GM12878 (cell line): ENCODE results near the gene LMAN2L. TPM values are rescaled to one million over a fixed set of nuclear protein-coding genes. Genes with fewer than 3 reads are reported as not detected.

Experiments used
- ATAC-seq: fragments of 200-7000 bp; cut with Tn5 transposase; 3 replicates; pipeline ENCODE4 v1.9.1; 2020; ENCODE audit warnings: mild to moderate bottlenecking, moderate library complexity
- BruUV-seq: library from RNA; stranded (reverse); fragments of 400-500 nt; replicated peaks from 2 replicates; lab custom pipeline; 2021; lab: Mats Ljungman, UMichigan
- CTCF ChIA-PET: fragments of 300-600 bp; sonication (Branson Sonifier 250); formaldehyde crosslinking; extraction: SDS; loops from one replicate; lab custom pipeline; 2021; ENCODE audit warnings: inconsistent platforms; lab: Yijun Ruan, JAX
- POLR2A ChIA-PET: fragments of 350-600 bp; formaldehyde crosslinking; extraction: SDS; loops from one replicate; lab custom pipeline; 2021; ENCODE audit warnings: inconsistent platforms; lab: Charles Lee
- RAD21 ChIA-PET: fragments of 300-600 bp; sonication (Branson Sonifier 250); formaldehyde crosslinking; loops from one replicate; lab custom pipeline; 2023; ENCODE audit warnings: antibody characterized with exemption; ENCODE audit not compliant: unreplicated experiment; lab: Charles Lee
- SMC1A ChIA-PET: fragments of 300-600 bp; sonication (Branson Sonifier 250); formaldehyde crosslinking; loops from one replicate; lab custom pipeline; 2023; ENCODE audit not compliant: unreplicated experiment, uncharacterized antibody; lab: Charles Lee
- DNase-seq: peaks from one replicate; pipeline ENCODE4 v3.0.0-alpha.2; 2011; ENCODE audit warnings: low read depth, low spot score
- FAIRE-seq: peaks from 3 replicates; lab custom pipeline; 2011; peaks lifted over from hg19 to GRCh38; lab: Jason Lieb, UNC
- H2AFZ ChIP-seq: 2 replicates; pipeline ENCODE4 v1.6.0; 2011; ENCODE audit warnings: low read depth, low read length, control low read depth; ENCODE audit not compliant: control insufficient read depth
- H3K27ac ChIP-seq: 2 replicates; pipeline ENCODE4 v1.5.1; 2011; ENCODE audit warnings: control low read depth; ENCODE audit not compliant: control insufficient read depth, insufficient read depth
- H3K27me3 ChIP-seq, 2 experiments: replicated peaks in 1 of 2; 2 replicates each; pipeline versions ENCODE4 v1.6.0 to v1.6.1; 2011; ENCODE audit warnings: low read length in 1 of 2; ENCODE audit not compliant: control insufficient read depth in 2 of 2, insufficient read depth in 2 of 2
- H3K36me3 ChIP-seq, 2 experiments: 2 replicates each; pipeline ENCODE4 v1.5.1; 2011; ENCODE audit warnings: low read length in 1 of 2; ENCODE audit not compliant: control insufficient read depth in 2 of 2, insufficient read depth in 2 of 2
- H3K4me1 ChIP-seq: 2 replicates; pipeline ENCODE4 v1.6.1; 2011; ENCODE audit warnings: mild to moderate bottlenecking, low read length, moderate library complexity, mixed read lengths; ENCODE audit not compliant: control insufficient read depth, insufficient read depth
- H3K4me2 ChIP-seq: 2 replicates; pipeline ENCODE4 v1.6.0; 2011; ENCODE audit warnings: control low read depth; ENCODE audit not compliant: control insufficient read depth, insufficient read depth
- H3K4me3 ChIP-seq: fragments of 200-600 bp; sonication (generic); 2 replicates; pipeline ENCODE4 v1.5.1; 2016
- H3K79me2 ChIP-seq: 2 replicates; pipeline ENCODE4 v1.6.0; 2011; ENCODE audit warnings: low read length; ENCODE audit not compliant: control insufficient read depth, insufficient read depth
- H3K9ac ChIP-seq: 2 replicates; pipeline ENCODE4 v1.8.0; 2011; ENCODE audit warnings: low read length, control low read depth, mixed read lengths; ENCODE audit not compliant: control insufficient read depth, insufficient read depth
- H3K9me3 ChIP-seq: replicated peaks from 3 replicates; pipeline ENCODE4 v1.5.1; 2011; ENCODE audit warnings: mild to moderate bottlenecking, low read length; ENCODE audit not compliant: control insufficient read depth, insufficient read depth
- H4K20me1 ChIP-seq: 2 replicates; pipeline ENCODE4 v1.6.0; 2011; ENCODE audit not compliant: control insufficient read depth, insufficient read depth
- FOXM1 ChIP-seq: IDR thresholded peaks from 2 replicates; pipeline ENCODE4 v1.6.1; 2012; ENCODE audit warnings: low read depth, mild to moderate bottlenecking, inconsistent platforms, low read length, moderate library complexity
- GABPA ChIP-seq: IDR thresholded peaks from 2 replicates; pipeline ENCODE4 v1.6.1; 2014; ENCODE audit warnings: antibody characterized with exemption, low read depth, mild to moderate bottlenecking, inconsistent platforms
- HDAC6 ChIP-seq: fragments of 200-600 bp; sonication (generic); IDR thresholded peaks from one replicate; pipeline ENCODE4 v1.8.0; 2017; ENCODE audit warnings: antibody characterized with exemption; ENCODE audit not compliant: unreplicated experiment
- JUNB ChIP-seq: IDR thresholded peaks from 2 replicates; pipeline ENCODE4 v1.6.1; 2016; ENCODE audit warnings: antibody characterized with exemption, mild to moderate bottlenecking
- NR2F1 ChIP-seq: fragments of 450-650 bp; conservative IDR thresholded peaks from 2 replicates; pipeline ENCODE4 v1.6.1; 2017; ENCODE audit warnings: mild to moderate bottlenecking
- RB1 ChIP-seq: fragments of 450-650 bp; formaldehyde crosslinking; IDR thresholded peaks from 2 replicates; pipeline ENCODE4 v1.6.1; 2017; ENCODE audit warnings: mild to moderate bottlenecking, borderline replicate concordance
- SMAD5 ChIP-seq: IDR thresholded peaks from 2 replicates; pipeline ENCODE4 v1.6.1; 2016; ENCODE audit warnings: antibody characterized with exemption, low read depth
- SMC3 ChIP-seq: IDR thresholded peaks from 2 replicates; pipeline ENCODE4 v1.6.1; 2011; ENCODE audit warnings: low read length, improper control_type of control experiment, borderline replicate concordance
- YBX1 ChIP-seq: fragments of 450-650 bp; IDR thresholded peaks from 2 replicates; pipeline ENCODE4 v1.6.1; 2016; ENCODE audit warnings: antibody characterized with exemption
- ZBTB11 ChIP-seq: fragments of 450-650 bp; formaldehyde crosslinking; IDR thresholded peaks from 2 replicates; pipeline ENCODE4 v1.5.0; 2022; ENCODE audit warnings: mild to moderate bottlenecking, missing genetic modification characterization
- WGBS: methylation state at CpG from one replicate; pipeline ENCODE4 v1.1.6; 2016; ENCODE audit warnings: low lambda C conversion rate; ENCODE audit not compliant: insufficient replicate concordance, insufficient coverage; ENCODE audit errors: missing lambda C conversion rate; 5-methylcytosine and 5-hydroxymethylcytosine counted together
- in situ Hi-C: fragments of 300-500 bp; cut with MboI; formaldehyde crosslinking; loops from 9 replicates; pipeline ENCODE4 v1.14.3; 2018; ENCODE audit warnings: mixed read lengths
- intact Hi-C: fragments of 100-400 bp; cut with micrococcal nuclease; formaldehyde crosslinking; loops from one replicate; pipeline ENCODE4 v1.14.2; 2022; ENCODE audit not compliant: unreplicated experiment
- polyA plus RNA-seq, 11 experiments: library from polyadenylated mRNA; depleted of rRNA in 4 of 11; unstranded in 6 of 11; stranded (reverse) in 5 of 11; fragments of >200 nt; fragmentation: Nextera tagmentation in 4 of 11; fragmentation: Illumina TruSeq in 1 of 11; extraction: Ambion mirVana in 4 of 11; extraction: Trizol in 1 of 11; gene quantifications; 1 replicate in 1 of 11; 2 replicates in 10 of 11; pipeline versions ENCODE4 v1.2.1 to v1.2.3, GENCODE V29; 2011 to 2016; ENCODE audit warnings: inconsistent platforms in 2 of 11, missing spikeins in 2 of 11, low read depth in 1 of 11
- total RNA-seq, 4 experiments: library from RNA; depleted of rRNA in 3 of 4; stranded (reverse); fragments of >200 nt in 3 of 4; fragmentation: Illumina TruSeq in 1 of 4; extraction: Trizol in 1 of 4; gene quantifications; 2 replicates each; pipeline versions ENCODE4 v1.2.1 to v1.2.3, GENCODE V29; 2013 to 2021
- TF ChIP-seq, protein P1 (sequence below): fragments of 450-650 bp; IDR thresholded peaks from 2 replicates; pipeline ENCODE4 v1.6.1; 2014; ENCODE audit warnings: mild to moderate bottlenecking

LMAN2L gene
- total and polyA plus RNA-seq, 10 of the 15 experiments (the other 5 are each of a cell fraction or from before 2014, with no cell fraction given) = 5.7 to 16.3 (median 10.7) TPM

GRCh38 chr2:96683307-96683706 lies 56.6 kb downstream of the LMAN2L start:
- Histone ChIP-seq H3K79me2 (no peaks in the 10 kb centered on the region), H3K27ac (no peak overlapping the region), H3K4me2 (no peak overlapping the region), H4K20me1 (no peaks in the 10 kb centered on the region), H3K4me1 (no peaks in the 10 kb centered on the region), H2AFZ (no peak overlapping the region), H3K9ac (no peak overlapping the region), H3K27me3 (no peaks in the 10 kb centered on the region; a peak in 1 of 4 replicates), H3K4me3 (no peak overlapping the region), H3K9me3 (no peaks in the 10 kb centered on the region), H3K36me3 (no peaks in the 10 kb centered on the region)
- no peak for ATAC-seq
- no peak for DNase-seq
- ChIA-PET CTCF (no interaction called here), RAD21 (no interaction called here), POLR2A (no interaction called here), SMC1A (no interaction called here)
- intact Hi-C loops (no loop called here), in situ Hi-C loops (no loop called here)
- WGBS = 55% methylated on average over 5 of the region's 5 CpGs
- no TSS peak for BruUV-seq
- FAIRE-seq = no peak
- no peak for TF ChIP-seq YBX1
- TF ChIP-seq NR2F1 = no peak
- no peak for TF ChIP-seq SMAD5
- TF ChIP-seq GABPA = no peak
- TF ChIP-seq, protein P1, sequence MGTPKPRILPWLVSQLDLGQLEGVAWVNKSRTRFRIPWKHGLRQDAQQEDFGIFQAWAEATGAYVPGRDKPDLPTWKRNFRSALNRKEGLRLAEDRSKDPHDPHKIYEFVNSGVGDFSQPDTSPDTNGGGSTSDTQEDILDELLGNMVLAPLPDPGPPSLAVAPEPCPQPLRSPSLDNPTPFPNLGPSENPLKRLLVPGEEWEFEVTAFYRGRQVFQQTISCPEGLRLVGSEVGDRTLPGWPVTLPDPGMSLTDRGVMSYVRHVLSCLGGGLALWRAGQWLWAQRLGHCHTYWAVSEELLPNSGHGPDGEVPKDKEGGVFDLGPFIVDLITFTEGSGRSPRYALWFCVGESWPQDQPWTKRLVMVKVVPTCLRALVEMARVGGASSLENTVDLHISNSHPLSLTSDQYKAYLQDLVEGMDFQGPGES = no peak
- TF ChIP-seq SMC3 = no peak

DNA sequence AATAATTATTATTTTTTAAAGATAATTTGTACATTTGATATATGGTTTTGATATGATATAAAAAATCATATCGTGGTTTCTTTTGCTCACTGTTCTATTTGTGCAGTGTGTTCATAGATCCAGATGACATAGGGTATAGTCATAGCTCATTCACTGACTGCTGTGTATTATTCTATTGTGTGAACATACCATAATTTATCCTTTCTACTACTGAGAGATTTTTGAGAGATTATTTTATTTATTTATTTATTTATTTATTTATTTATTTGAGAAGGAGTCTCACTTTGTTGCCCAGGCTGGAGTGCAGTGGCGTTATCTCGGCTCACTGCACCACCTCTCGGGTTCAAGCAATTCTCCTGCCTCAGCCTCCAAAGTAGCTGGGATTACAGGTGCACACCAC lies 58.3 kb downstream of the LMAN2L start:
- ATAC-seq (no peak), DNase-seq (no peak), FAIRE-seq (no peak)
- Histone ChIP-seq H3K4me1 (no peaks in the 10 kb centered on the region), H3K36me3 (no peaks in the 10 kb centered on the region), H3K27me3 (no peaks in the 10 kb centered on the region; a peak in 1 of 4 replicates), H2AFZ (no peak overlapping the region), H3K27ac (no peak overlapping the region), H3K79me2 (no peaks in the 10 kb centered on the region), H3K4me2 (no peak overlapping the region), H3K9me3 (no peaks in the 10 kb centered on the region), H4K20me1 (no peaks in the 10 kb centered on the region), H3K4me3 (no peak overlapping the region), H3K9ac (no peak overlapping the region)
- ChIA-PET RAD21 (no interaction called here), SMC1A (no interaction called here), POLR2A (no interaction called here), CTCF (no interaction called here)
- WGBS = 52% methylated on average over 4 of the region's 4 CpGs
- BruUV-seq = no TSS peak
- in situ Hi-C loops = no loop called here
- TF ChIP-seq RB1 (no peak), HDAC6 (no peak), JUNB (no peak), FOXM1 (no peak), ZBTB11 (CRISPR knock-in tag) (no peak)
- intact Hi-C loops = no loop called here
